Iris pigment epithelial cell (primary cell): ENCODE data around the gene HES3.

Experiments
- DNase-seq: peaks from one replicate; pipeline ENCODE4 v3.0.0-alpha.2; 2011; ENCODE audit warnings: low read depth

Gene HES3, protein sequence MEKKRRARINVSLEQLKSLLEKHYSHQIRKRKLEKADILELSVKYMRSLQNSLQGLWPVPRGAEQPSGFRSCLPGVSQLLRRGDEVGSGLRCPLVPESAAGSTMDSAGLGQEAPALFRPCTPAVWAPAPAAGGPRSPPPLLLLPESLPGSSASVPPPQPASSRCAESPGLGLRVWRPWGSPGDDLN

DNA sequence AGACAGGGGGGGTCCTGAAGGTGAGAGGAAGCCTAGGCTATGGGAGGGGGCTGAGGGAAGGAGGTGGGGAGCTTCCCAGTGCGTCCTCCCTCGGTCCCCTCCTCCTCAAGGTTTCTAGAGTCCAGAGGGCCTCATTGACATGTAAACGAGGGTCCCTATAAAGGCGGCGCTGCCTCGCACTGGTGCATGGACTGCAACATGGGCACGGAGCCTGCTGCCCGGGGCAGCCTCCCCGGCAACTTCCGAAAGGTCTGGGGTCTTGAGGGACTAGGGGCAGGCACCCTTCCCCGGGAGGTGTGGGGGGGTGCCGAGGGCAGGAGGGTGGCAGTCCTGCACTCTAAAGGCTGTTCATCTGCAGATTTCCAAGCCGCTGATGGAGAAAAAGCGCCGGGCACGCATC lies at the start of gene HES3:
TSS of gene HES3 (plus strand) at position 187 of the 400 bp plus-strand sequence. CDS start at position 374, 187 bp downstream.
- DNase-seq: no peak

DNA sequence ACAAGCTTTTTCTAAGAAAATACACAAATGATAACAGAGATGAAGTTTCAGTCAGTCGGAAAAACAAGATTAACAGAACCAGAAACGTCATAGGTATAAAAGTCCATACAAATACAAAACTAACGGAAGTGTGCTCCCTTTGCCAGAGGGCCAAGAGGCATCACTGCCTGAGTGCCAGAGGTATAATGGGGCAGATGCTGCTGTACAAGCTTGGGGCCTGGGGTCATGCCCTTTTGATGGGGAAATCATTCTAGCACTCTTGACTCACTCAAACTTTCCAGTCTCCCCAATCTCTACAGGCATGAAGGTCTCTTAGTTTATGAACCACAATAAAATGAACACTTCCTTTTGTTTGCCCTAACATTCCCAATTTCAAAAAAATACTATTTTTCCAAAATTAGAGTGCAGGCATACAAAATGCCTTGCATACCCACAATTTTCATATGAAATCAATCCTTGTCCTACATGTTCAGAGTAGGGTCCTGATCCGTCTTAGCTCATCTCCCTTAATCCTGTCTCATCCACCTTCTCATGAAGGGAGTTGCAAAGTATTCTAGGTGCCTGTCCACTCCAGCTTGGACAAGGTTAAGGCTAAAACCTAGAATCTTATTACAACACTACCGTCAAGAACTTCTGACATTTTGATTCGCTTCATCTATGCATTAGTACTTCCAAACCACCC lies 46.1 kb upstream of the HES3 start:
- DNase-seq: peak; percentile 67

DNA sequence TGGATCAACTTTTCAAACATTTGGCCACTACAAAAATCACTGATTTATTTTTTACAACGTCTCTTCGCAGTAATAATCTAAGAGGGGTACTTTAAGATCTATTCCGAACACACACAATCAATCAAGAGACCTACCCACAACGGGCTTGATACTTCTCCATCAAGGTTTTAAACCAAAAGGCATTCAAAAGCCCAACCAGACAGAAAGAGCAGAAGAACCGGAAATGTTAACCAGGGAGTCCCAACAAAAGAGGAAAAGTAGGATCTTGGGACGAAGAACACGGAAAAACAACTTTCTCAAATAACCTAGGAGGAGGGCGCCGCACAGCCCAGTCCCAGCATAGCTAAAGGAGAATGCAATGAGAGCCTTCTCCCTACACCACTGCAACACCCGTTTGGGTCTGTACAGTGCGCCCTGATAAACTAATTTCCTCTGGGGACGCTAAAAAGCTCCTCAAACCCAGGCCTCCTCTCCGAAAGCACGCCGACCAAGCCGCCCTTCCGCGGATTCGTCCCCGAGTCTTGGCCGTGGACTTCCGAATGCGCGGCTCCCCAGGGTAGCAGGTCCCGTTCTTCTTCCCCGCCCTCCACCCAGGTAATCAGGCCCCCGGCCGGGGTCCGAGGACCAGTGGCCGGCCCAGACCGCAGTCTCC lies 45.2 kb upstream of the HES3 start:
- DNase-seq: no peak

DNA sequence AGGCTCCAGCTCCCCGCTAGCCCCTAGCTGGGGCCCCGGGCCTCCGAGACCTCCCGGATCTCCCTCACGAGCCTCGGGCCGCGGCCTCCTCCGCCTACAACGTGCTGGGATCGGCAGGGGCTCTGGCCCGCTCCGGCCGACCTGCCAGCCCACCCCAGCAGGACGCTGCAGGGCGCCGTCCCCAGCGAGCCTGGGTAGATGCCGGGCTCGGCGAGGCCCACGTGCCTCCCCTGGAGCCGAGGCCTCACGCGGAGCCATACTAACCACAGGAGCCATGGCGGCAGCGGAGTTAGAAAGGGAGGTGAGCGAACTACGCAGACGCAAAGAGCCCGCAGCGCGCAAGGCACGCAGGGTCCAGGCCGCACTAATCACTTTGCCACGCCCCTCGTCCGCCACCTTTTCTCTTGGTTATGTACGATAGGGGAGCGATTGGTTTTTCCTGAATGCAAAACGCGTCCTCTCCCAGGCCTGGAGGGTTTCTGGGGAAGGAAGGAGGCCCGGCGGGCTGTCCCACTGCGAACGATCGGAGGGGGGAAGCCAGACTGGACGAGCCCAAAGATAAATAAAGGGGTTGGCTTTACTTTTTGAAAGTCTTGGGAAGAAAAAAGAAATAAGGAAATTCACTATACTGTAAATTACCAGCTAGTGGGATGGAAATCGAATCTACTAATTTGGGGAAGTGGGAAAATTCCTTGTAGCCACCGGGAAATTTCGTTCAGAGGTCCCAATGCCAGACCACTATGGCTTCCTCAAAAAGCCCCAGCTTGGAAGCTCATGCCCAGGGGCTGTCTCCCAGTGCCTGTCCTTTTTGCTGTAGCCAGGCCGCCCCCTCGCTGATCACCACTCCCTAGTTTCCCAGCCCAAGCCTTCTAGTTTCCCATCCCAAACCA lies 44.4 kb upstream of the HES3 start, which contains the start of gene RPL22:
TSS of gene RPL22 (minus strand) at position 298 of the 890 bp plus-strand sequence. CDS start at position 276, 22 bp downstream.
- DNase-seq: peak; percentile 99

DNA sequence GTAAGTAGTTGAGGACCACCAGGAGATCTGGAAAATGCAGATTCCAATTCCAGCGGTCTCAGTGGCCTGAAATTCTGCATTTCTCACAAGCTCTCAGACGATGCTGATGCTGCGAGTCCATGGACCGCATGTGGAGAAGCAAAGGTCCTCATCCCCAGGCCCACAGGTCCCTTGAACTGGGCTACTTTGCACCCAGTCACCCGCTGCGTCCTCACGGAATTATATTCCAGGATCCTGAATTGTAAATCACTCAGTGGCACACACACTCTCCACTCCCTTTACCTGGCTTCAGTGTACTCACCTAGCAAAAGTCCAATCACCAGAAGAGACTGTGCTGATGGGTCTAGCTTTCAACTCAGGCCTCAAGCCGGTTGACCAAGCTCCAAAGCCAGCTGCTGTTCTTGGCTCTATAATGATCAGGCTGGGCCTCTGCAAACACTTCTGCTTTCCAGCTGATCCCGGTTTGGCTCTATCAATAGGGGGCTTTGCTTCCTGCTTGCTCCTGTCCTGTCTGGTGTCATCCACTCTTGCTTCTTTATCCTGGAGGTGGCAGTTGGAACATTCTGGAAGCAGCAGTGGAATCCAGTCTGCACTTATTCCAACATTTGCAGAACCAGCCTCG lies 43.7 kb upstream of the HES3 start:
- no peak for DNase-seq

DNA sequence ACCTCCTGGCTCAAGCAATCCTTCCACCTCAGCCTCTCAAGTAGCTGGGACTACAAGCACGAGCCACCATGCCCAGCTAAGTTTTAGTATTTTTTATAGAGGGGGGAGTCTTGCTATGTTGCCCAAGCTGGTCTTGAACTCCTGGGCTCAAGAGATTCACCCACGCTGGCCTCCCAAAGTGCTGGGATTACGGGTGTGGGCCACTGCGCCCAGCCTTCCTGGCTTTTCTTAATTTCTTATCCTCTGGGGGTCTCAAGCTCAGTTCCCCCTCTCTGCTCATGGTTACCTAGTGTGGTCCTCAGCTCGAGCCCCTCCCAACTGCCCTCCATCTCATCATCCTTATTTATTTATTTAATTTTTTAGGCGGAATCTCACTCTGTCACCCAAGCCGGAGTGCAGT lies 41.7 kb upstream of the HES3 start:
- DNase-seq: no peak

DNA sequence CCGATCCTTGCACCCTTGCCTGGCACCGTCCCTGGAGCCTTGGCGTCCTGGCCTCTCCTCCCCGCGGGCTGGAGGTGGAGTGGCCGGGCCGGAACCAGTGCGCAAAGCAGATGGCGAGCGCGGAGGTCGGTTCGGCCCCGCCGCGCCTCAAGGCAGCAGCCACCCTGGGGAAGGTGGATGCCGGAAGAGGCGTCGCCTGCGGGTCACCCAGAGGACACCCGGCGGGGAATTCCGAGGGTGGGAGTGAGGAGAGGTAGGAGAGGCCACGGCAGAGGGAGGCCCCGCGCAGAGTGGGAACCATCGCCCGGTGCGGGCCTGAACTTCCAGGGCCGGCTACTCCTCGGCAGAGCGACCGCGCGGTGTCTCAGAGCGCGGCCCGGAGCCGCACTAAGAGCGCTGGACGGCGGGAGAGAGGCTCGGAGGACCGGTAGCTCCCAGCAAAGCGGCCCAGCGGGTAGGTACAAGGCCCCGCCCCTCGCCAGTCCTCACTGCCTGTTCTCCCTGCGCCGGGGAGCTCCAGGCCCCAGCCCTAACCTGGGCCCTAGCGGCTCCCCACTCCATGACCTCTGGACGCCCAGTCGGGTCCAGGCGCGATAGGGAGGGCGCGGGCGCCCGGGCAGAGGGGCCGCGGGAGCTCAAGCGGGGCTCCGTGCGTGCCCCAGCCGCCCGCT lies 38.0 kb upstream of the HES3 start, which contains the start of gene RNF207:
TSS of gene RNF207 (plus strand) at position 271 of the 671 bp plus-strand sequence. CDS start 417 bp downstream, outside the sequence.
- peak; percentile 77 for DNase-seq

DNA sequence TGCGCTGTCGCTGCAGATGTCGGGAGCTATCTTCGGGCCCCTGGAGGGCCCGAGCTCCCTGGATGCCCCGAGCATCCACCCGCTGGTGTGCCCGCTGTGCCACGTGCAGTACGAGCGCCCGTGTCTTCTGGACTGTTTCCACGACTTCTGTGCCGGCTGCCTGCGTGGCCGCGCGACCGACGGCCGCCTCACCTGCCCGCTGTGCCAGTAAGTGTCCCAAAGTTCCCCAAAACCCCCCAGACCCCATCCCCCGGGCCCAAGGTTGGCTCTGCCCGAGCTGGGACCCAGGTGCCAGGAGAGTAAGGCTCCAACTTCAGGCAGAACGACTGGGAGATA lies 37.5 kb upstream of the HES3 start:
- DNase-seq: no peak

DNA sequence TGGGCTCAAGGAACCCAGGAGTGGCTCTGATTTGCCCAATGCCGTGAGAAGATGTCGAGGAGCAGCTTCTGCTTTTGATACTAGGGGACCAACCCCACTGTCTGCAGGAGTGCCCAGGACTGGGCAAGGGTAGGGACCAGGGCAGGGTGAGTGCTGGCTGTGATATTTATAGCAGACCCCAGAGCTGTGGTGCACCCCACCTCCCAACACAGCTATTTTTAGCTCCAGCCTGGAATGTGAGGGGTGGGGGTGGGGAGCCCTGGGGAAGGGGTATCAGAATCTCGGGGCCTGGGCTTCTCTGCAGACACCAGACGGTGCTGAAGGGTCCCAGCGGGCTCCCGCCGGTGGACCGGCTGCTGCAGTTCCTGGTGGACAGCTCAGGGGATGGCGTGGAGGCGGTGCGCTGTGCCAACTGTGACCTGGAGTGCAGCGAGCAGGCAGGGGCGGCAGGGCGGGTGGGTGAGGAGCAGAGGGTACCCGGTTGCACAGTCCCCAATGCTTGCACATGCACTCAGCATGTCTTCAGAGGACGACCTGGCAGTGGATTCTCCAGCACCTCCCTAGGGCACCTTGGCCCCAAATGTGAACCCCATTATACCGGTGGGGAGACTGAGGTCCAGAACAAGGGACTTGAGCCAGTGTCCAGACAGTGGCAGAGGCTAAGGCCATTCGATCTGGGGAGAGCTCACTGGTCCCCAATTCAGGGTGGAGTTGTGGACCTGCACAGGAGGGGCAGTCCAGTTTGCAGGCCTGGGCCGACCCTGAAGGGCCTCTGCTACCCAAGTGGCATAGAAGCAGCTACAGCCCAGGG lies 36.7 kb upstream of the HES3 start:
- no peak for DNase-seq

DNA sequence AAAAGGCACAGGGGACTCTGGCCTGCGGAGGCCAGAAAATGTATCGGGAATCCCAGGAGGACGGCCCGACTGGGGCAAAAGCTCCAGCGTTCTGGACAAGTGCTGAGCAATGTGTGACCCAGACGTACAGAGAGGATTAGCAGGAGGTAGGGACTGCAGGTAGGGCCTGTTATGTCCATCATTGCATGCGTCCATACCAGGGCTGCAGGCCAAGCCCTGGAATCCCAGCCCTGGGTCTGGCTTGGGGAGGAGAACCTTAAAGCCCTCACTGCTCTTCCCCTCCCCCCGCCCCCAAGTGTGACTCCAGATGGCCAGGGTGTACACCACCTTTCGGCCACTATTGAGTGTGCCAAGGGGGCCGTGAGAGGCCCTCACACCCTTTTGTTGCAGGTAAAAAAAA lies 36.1 kb upstream of the HES3 start:
- no peak for DNase-seq

DNA sequence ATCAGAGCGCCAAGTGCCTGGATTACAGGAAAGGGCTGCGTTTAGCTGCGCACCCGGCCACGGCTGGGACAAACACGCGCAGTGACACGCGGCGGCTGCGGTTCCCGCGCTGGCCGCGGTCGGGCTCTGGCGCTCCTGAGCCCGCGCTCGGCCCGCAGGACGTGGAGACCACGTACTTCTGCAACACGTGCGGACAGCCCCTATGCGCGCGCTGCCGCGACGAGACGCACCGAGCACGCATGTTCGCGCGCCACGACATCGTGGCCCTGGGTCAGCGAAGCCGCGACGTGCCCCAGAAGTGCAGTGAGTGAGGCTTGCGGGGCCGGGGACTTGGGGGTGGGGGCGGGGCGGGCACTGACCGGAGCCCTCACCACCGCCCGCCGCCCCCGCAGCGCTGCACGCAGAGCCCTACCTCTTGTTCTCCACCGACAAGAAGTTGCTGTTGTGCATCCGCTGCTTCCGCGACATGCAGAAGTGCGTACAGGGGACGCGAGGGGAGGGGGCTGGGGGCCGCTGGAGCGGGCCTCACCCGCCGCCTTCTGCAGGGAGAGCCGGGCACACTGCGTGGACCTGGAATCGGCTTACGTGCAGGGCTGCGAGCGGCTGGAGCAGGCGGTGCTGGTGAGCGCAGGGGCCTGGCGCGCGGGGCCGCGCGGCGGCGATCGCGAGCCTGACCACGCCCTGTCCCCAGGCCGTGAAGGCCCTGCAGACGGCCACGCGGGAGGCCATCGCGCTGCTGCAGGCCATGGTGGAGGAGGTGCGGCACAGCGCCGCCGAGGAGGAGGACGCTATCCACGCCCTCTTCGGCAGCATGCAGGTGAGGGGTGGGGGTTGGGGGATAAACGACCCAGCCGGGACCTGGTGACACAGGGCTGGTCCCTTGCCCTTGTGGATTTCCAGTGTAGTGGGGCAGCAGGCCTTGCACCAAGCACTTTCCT lies 35.0 kb upstream of the HES3 start:
- DNase-seq: peak; percentile 54

DNA sequence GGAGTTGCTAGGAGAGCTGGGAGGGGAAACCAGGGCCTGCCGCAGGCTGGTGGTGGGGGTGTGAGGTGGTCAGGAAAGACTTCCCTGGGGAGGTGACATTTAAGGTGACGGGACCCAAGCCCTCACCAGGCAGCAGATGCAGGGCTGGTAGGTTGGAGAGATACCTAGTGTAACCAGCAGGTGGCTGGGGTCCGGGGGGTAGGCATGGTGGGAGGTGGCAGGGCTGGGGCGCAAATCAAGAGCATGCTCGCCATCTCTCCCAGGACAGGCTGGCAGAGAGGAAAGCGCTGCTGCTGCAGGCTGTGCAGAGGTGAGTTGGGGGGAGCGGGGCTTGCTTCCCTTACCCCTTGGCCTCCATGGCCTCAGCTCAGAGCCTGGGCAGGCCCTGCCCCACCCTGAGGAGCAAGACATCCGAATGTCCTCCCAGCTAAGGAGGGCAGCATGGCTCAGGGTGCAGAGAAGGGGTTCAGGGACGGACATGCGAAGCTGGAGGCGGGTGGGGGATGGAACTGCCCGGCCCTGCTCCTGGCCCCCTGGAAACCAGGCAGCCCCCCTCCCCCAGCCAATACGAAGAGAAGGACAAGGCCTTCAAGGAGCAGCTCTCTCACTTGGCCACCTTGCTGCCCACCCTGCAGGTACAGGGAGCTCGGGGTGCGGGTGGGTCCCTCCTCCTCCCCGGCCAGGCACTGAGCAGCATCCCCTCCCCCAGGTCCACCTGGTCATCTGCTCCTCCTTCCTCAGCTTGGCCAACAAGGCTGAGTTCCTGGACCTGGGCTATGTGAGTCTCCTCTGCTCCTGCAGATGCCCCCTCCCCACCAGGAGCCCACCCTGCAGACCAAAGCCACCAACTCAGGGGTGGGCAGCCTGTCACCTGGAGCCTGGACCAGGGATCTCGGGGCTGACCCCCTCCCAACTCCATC lies 34.1 kb upstream of the HES3 start:
- DNase-seq: no peak

DNA sequence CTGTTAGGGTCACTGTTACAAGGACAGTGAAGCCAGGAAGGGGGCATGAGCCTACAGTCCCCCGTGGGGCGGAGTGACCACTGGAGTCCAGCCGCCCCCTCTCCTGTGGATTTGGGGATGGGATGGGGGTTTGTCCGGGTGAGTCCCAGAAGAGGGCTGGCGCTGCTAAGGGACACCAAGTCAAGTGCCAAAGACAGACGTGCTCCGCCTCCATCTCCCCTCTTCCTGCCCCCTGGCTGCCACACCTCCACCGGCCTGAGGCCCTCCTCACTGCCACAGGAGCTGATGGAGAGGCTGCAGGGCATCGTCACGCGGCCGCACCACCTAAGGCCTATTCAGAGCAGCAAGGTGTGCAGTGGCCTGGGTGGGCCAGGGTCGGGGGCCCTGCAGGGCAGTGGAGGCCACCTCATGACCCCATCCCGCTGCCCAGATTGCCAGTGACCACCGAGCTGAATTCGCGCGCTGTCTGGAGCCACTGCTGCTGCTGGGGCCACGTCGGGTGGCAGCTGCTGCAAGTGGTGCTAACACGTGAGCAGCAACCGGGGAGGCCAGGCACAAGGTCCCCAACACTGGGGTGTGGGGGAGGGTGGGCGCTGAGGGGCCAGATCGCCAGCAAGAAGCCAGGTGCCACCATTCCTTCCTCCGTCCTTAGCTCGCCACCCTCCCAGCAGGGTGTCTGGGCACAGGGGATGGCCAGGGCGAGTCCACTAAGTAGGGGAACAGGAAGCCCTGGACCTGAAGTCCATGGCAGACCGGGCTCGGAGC lies 33.2 kb upstream of the HES3 start:
- no peak for DNase-seq

DNA sequence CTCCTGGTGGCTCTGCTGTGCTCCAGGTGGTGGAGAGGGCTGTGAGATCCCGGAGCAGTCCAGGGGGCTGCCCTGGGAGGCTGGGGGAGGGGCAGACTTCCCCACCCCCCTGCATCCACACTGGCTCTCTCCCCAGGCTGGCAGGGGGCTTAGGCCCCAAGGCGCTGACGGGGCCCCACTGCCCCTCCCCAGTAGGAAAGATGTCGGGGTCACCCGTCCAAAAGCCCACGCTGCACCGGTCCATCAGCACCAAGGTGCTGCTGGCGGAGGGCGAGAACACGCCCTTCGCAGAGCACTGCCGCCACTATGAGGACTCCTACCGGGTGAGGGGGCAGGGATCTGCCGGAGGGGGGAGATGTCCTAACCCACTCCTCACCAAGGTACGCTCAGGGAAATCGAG lies 32.2 kb upstream of the HES3 start:
- DNase-seq: no peak

DNA sequence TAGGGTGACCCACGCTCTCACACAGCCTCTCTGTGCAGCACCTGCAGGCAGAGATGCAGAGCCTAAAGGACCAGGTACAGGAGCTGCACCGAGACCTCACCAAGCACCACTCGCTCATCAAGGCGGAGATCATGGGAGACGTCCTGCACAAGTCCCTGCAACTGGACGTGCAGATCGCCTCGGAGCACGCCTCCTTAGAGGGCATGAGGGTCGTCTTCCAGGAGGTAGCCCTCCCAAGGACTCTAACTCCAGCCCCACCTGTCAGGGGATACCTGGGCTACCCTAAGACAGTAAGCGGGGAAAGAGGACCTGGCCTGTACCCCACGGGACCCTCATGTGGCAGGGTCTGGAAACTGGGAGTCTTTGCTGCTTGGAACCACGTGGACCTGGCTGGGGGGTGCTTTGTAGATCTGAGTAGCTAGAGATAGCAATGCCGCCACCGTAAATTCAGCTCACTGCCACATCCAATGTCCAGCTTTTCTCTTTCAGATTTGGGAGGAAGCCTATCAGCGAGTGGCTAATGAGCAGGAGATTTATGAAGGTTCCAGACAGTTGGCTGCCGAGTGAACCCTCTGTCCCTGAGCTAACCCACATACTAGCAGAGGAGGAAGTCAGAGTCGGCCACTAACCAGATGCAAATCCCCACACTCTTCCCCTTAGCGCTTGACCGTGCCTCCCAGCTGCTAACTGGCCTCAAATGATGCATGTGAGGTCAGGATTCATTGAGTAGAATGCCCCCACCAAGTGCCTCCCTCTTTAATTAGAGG lies 31.6 kb upstream of the HES3 start:
- DNase-seq: no peak

DNA sequence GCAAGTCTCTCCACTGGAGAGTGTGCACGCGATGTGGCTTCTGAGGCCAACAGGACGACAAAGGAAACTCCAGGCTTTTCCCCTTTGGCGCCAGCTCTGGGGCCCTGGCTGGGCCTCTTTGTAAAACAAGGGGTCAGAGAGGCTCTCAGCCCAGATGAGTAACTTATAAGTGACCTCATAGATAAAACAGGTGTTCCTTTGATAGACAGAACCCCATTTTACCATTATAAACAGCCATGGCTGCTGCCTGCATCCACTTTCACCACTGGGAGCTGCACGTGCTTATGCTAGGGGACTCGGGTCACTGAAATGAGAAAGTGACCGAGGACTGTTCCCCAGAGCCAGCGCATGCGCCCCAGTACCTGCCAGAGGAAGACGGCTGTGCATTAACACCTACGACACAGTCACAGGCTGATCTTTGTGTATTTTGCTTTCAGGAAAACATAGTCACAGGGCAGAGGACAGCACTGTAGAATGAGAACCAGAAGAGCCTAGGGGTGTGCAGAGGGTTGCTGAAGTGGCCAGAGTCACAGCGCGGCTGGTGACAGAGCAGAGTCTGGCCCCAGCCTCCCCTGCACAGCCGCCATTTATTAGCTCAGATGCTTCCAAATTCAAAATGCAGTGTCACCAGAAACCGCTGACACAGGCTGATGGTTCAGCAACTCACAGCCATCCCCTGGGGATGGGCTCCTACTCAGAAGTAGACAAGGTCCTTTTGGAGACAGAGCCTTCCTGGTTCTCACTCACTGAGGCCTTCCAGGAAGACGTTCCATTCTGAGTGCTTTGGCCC lies 25.4 kb upstream of the HES3 start:
- no peak for DNase-seq
